ENCODE measurements around the gene AP4S1.
"Not testable (repeated sequence)": the region's sequence is repeated elsewhere in the genome, so short reads cannot be mapped to it uniquely, and the experiment has no call there.

DNA sequence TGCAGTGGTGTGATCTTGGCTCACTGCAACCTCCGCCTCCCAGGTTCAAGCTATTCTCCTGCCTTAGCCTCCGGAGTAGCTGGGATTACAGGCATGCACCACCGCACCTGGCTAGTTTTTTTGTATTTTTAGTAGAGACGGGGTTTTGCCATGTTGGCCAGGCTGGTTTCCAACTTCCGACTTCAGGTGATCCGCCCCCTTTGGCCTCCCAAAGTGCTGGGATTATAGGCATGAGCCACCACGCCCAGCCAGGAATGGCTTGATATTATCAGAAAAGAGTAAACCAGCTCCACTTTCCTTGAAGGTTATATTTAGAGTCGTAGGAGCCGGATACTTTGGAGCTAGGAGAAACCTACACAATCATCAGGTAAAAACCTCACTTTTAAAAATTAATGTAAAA, 61.0 kb downstream of the AP4S1 start:
- not testable (repeated sequence) for TF ChIP-seq CTCF (IDR thresholded peaks at IDR 0.05); ZFX (IDR thresholded peaks at IDR 0.05; ENCODE audit: borderline replicate concordance)

Measured in 22Rv1 (cell line).